HG03460 (cell line): ENCODE measurements around the gene GJC1.

ENCODE experiments used
- ATAC-seq: cut with Tn5 transposase; IDR thresholded peaks from one replicate; pipeline ENCODE4 v1.9.1; 2021; ENCODE audit not compliant: unreplicated experiment

GJC1 gene

GRCh38 chr17:44829523-44830358 lies at the start of gene GJC1:
TSS of gene GJC1 (minus strand) at chr17:44830287. CDS start at chr17:44805817, 24,470 bp downstream.
- no peak for ATAC-seq

- ATAC-seq: no peak
These were observed 49.3 kb upstream of the GJC1 start for GRCh38 chr17:44879376-44879775.

GRCh38 chr17:44878627-44879221 lies 48.6 kb upstream of the GJC1 start:
- no peak for ATAC-seq

GRCh38 chr17:44877121-44877520 lies 47.0 kb upstream of the GJC1 start:
- ATAC-seq: no peak

- no peak for ATAC-seq
These were observed 45.7 kb upstream of the GJC1 start for GRCh38 chr17:44875761-44876160.

- no peak for ATAC-seq
These were observed 42.2 kb upstream of the GJC1 start for GRCh38 chr17:44872131-44872768.

- no peak for ATAC-seq
These were observed 41.5 kb upstream of the GJC1 start for GRCh38 chr17:44871556-44871955.

GRCh38 chr17:44867841-44868240 lies 37.8 kb upstream of the GJC1 start:
- no peak for ATAC-seq

GRCh38 chr17:44865931-44866330 lies 35.8 kb upstream of the GJC1 start:
- no peak for ATAC-seq

GRCh38 chr17:44865231-44865660 lies 35.2 kb upstream of the GJC1 start:
- no peak for ATAC-seq

GRCh38 chr17:44864831-44865230 lies 34.7 kb upstream of the GJC1 start:
- no peak for ATAC-seq

GRCh38 chr17:44863061-44863918 lies 33.2 kb upstream of the GJC1 start:
- no peak for ATAC-seq

- no peak for ATAC-seq
These were observed 32.3 kb upstream of the GJC1 start for GRCh38 chr17:44862278-44862914.

- ATAC-seq: no peak
These were observed 29.6 kb upstream of the GJC1 start for GRCh38 chr17:44859701-44860100.

GRCh38 chr17:44854192-44854591 lies 24.1 kb upstream of the GJC1 start:
- no peak for ATAC-seq

GRCh38 chr17:44850612-44851011 lies 20.5 kb upstream of the GJC1 start:
- ATAC-seq: no peak

- no peak for ATAC-seq
These were observed 19.9 kb upstream of the GJC1 start for GRCh38 chr17:44850025-44850424.

GRCh38 chr17:44848961-44849489 lies 18.9 kb upstream of the GJC1 start:
- ATAC-seq: no peak

GRCh38 chr17:44848257-44848795 lies 18.2 kb upstream of the GJC1 start:
- no peak for ATAC-seq

- ATAC-seq: no peak
These were observed 17.5 kb upstream of the GJC1 start, which contains the start of gene HIGD1B for GRCh38 chr17:44847586-44847985. TSS of gene HIGD1B (plus strand) at chr17:44847883. CDS start at chr17:44848153, 270 bp downstream.
